ENCODE data around the gene OTOGL.
"Not testable (repeated sequence)": the region's sequence is repeated elsewhere in the genome, so short reads cannot be mapped to it uniquely, and the experiment has no call there.

Gene OTOGL

DNA sequence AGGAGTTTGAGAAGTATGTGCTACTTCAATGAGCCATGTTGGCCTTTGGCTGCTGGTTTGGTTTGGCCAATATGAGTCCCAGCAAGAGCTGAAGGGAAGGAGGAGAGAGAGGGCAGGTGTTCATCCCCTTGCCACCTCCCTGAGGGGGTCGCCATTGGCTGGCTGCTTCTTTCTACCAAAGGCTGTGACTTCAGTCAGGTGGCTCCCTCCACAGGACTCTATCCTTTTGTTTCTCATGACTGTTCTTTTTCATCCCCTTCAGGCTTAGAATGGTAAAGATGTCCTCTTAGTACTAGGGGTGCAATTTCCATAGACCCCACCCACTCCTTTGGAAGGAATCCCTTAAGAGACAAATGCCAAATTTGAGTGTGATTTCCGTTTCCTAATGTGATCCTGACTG is 31.2 kb upstream of the OTOGL start:
- no peak for TF ChIP-seq Cebpa-rat (IDR thresholded peaks at IDR 0.05)
- Histone ChIP-seq H4K20me1 (no peaks in the 10 kb centered on the region), H3K4me3 (no peak overlapping the region), H3K4me2 (no peak overlapping the region), H3K27ac (no peak overlapping the region), H3K27me3 (no peaks in the 10 kb centered on the region), H3K9ac (no peak overlapping the region), H3K9me3 (replicated peaks in 1 of 11) (no peaks in the 10 kb centered on the region), H3K4me1 (no peaks in the 10 kb centered on the region), H3K36me3 (no peaks in the 10 kb centered on the region)

DNA sequence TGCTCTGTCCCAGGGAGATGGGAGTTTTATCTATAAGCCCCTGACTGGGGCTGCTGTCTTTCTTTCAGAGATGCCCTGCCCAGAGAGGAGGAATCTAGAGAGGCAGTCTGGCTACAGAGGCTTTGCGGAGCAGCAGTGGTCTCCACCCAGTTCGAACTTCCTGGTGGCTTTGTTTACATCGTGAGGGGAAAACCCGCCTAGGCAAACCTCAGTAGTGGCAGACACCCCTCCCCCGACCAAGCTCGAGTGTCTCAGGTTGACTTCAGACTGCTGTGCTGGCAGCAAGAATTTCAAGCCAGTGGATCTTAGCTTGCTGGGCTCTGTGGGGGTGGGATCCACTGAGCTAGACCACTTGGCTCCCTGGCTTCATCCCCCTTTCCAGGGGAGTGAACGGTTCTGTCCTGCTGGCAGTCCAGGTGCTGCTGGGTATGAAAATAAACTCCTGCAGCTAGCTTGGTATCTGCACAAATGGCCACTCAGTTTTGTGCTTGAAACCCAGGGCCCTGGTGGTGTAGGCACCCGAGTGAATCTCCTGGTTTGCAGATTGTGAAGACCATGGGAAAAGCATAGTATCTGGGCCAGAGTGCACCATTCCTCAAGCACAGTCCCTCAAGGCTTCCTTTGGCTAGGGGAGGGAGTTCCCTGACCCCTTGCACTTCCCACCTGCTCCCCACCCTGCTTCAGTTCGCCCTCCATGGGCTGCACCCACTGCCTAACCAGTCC is 15.3 kb upstream of the OTOGL start:
- not testable (repeated sequence) for H4K20me1 ChIP-seq; H3K36me3 ChIP-seq; H3K27me3 ChIP-seq; H3K4me3 ChIP-seq; H3K9me3 ChIP-seq (replicated peaks in 1 of 11); H3K27ac ChIP-seq; H3K4me2 ChIP-seq; H3K9ac ChIP-seq; H3K4me1 ChIP-seq

DNA sequence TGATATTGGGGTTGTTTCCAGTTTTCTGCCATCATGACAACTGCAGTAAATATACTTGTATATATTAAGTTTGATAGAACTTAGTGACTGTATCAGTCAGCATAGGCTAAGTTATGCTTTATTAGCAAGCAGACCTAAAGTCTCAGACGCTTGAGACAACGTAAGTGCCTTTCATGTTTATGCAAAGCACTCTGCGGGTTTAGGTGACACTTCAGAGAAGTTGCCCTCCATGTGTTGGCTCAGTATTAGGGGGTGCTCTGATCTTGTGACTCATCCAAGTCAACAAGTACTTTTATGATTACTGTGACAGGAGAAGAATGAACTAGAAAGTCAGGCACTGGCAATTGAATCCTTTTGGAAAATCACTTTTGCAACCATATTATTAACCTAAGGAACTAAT is 13.3 kb upstream of the OTOGL start:
- Histone ChIP-seq H3K27ac (no peak overlapping the region), H3K9ac (no peak overlapping the region), H4K20me1 (no peaks in the 10 kb centered on the region), H3K4me2 (no peak overlapping the region), H3K4me3 (no peak overlapping the region), H3K36me3 (no peaks in the 10 kb centered on the region), H3K4me1 (no peaks in the 10 kb centered on the region), H3K9me3 (replicated peaks in 1 of 11) (0 out of 22 replicates have a peak, but pooled peaks cover 0 to 6% (median 0%) of the 10 kb centered on the region in 11 experiments), H3K27me3 (no peaks in the 10 kb centered on the region)
- TF ChIP-seq Cebpa-rat (IDR thresholded peaks at IDR 0.05): no peak

GRCh38 chr12:80087486-80088213 is 11.7 kb upstream of the OTOGL start:
- Histone ChIP-seq H3K36me3 (no peaks in the 10 kb centered on the region), H3K27me3 (no peaks in the 10 kb centered on the region), H3K4me2 (no peak overlapping the region), H3K27ac (no peak overlapping the region), H3K9me3 (replicated peaks in 1 of 11) (peaks cover 0 to 7% (median 0%) of the 10 kb centered on the region in 11 experiments; a peak in 1 of 22 replicates), H3K4me3 (no peak overlapping the region), H4K20me1 (no peaks in the 10 kb centered on the region), H3K4me1 (no peaks in the 10 kb centered on the region), H3K9ac (no peak overlapping the region)
- no peak for TF ChIP-seq Cebpa-rat (IDR thresholded peaks at IDR 0.05)

- Histone ChIP-seq H3K4me2 (no peak overlapping the region), H3K36me3 (no peaks in the 10 kb centered on the region), H3K9ac (no peak overlapping the region), H3K9me3 (replicated peaks in 1 of 11) (no peaks in the 10 kb centered on the region), H3K4me1 (no peaks in the 10 kb centered on the region), H3K4me3 (no peak overlapping the region), H3K27ac (no peak overlapping the region), H4K20me1 (no peaks in the 10 kb centered on the region), H3K27me3 (no peaks in the 10 kb centered on the region)
- no peak for TF ChIP-seq Cebpa-rat (IDR thresholded peaks at IDR 0.05)
These were observed 1.3 kb downstream of the OTOGL start for GRCh38 chr12:80100591-80100990.

- no peak overlapping the region for H3K4me2 ChIP-seq
- no peak overlapping the region for H3K27ac ChIP-seq
- H3K9ac ChIP-seq: no peak overlapping the region
- H3K9me3 ChIP-seq (replicated peaks in 1 of 11): no peaks in the 10 kb centered on the region
- no peaks in the 10 kb centered on the region for H4K20me1 ChIP-seq
- H3K4me1 ChIP-seq: no peaks in the 10 kb centered on the region
- no peak overlapping the region for H3K4me3 ChIP-seq
- H3K36me3 ChIP-seq: no peaks in the 10 kb centered on the region
- no peaks in the 10 kb centered on the region for H3K27me3 ChIP-seq
- no peak for TF ChIP-seq Cebpa-rat (IDR thresholded peaks at IDR 0.05)
These were observed 1.8 kb downstream of the OTOGL start for GRCh38 chr12:80101126-80101525.

GRCh38 chr12:80107221-80107620 is 7.9 kb downstream of the OTOGL start:
- Histone ChIP-seq H3K4me3 (no peak overlapping the region), H3K9me3 (replicated peaks in 1 of 11) (0 out of 22 replicates have a peak, but pooled peaks cover 0 to 3% (median 0%) of the 10 kb centered on the region in 11 experiments), H3K27me3 (no peaks in the 10 kb centered on the region), H3K9ac (no peak overlapping the region), H3K4me1 (no peaks in the 10 kb centered on the region), H3K4me2 (no peak overlapping the region), H3K36me3 (no peaks in the 10 kb centered on the region), H4K20me1 (no peaks in the 10 kb centered on the region), H3K27ac (no peak overlapping the region)
- TF ChIP-seq Cebpa-rat (IDR thresholded peaks at IDR 0.05): no peak

- TF ChIP-seq Cebpa-rat (IDR thresholded peaks at IDR 0.05): no peak
- Histone ChIP-seq H3K27me3 (no peaks in the 10 kb centered on the region), H3K4me2 (no peak overlapping the region), H3K36me3 (no peaks in the 10 kb centered on the region), H4K20me1 (no peaks in the 10 kb centered on the region), H3K4me3 (no peak overlapping the region), H3K9ac (no peak overlapping the region), H3K27ac (no peak overlapping the region), H3K9me3 (replicated peaks in 1 of 11) (peaks cover 0 to 20% (median 8%) of the 10 kb centered on the region in 11 experiments; a peak in 11 of 22 replicates), H3K4me1 (no peaks in the 10 kb centered on the region)
These were observed 17.4 kb downstream of the OTOGL start for GRCh38 chr12:80116735-80117134.

GRCh38 chr12:80118565-80119324 is 19.4 kb downstream of the OTOGL start:
- Histone ChIP-seq H4K20me1 (no peaks in the 10 kb centered on the region), H3K36me3 (no peaks in the 10 kb centered on the region), H3K4me3 (no peak overlapping the region), H3K4me2 (no peak overlapping the region), H3K27me3 (no peaks in the 10 kb centered on the region), H3K4me1 (no peaks in the 10 kb centered on the region), H3K9ac (no peak overlapping the region), H3K9me3 (replicated peaks in 1 of 11) (peaks cover 0 to 19% (median 5%) of the 10 kb centered on the region in 11 experiments; a peak in 11 of 22 replicates), H3K27ac (no peak overlapping the region)
- TF ChIP-seq Cebpa-rat (IDR thresholded peaks at IDR 0.05): no peak
